Measurements from ENCODE around the gene AUP1. TPM values are rescaled to one million over a fixed set of nuclear protein-coding genes. Genes with fewer than 3 reads are reported as not detected.

Gene AUP1
- total and polyA plus RNA-seq, 2 of the 8 experiments (the other 6 are each of a cell fraction or from before 2014, with no cell fraction given), result 83.4 to 121 TPM

DNA sequence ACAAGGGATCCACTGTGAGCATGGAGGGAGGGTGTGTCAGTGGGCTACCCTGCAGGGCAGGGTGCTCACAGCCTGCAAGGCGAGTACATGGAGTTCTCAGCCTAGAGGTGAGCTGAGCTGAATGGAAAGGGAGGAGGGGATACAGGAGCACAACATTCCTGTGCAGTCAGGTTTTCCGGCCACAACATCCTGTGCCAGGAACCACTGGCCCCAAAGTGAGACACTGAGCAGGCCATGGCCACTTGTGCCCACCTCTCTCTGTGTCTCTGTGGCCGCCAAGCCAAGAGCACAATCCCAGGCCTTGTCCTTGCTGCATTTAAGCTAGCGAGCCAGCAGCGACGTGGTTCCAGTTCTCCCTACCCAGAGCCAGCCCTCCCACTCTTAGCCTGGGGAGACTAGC, 31.1 kb upstream of the AUP1 start:
- H2BK5ac ChIP-seq (ENCODE audit: low read depth, low read length), result no peak overlapping the region
- no peak overlapping the region for H2AFZ ChIP-seq (ENCODE audit: low read length)
- DNase-seq (ENCODE audit: low read depth in 1 of 2, low spot score in 2 of 2) (no peak), FAIRE-seq (no peak)
- no peak overlapping the region for H4K8ac ChIP-seq (ENCODE audit: extremely low read depth, insufficient read depth, low read length)
- 72% methylated on average over 6 of the region's 6 CpGs; no CpG with 5 or more reads in 1 of the 2 experiments for WGBS, 2 experiments (ENCODE audit: extremely low coverage in 1 of 2, insufficient coverage in 1 of 2, insufficient read length in 1 of 2, insufficient replicate concordance in 2 of 2, low coverage in 1 of 2, low lambda C conversion rate in 2 of 2, missing lambda C conversion rate in 1 of 2)
- CTCF ChIA-PET (ENCODE audit: partially characterized antibody), result interaction anchor here (0.6 to 7.5 kb wide), 5 partner anchors 11 to 732 kb away, joined by 3 to 56 read pairs (median 7); partner anchors contain the start of gene STAMBP
- H4K91ac ChIP-seq (replicated peaks; ENCODE audit: insufficient read length, low read length), result no peak overlapping the region
- no peak overlapping the region for H3K27ac ChIP-seq (ENCODE audit: low read depth, low read length)
- POLR2A ChIA-PET (ENCODE audit: partially characterized antibody), result interaction anchor here (1.0 to 1.5 kb wide), 2 partner anchors 17 to 120 kb away, joined by 3 read pairs; no protein-coding TSS in a partner anchor
- H3K23ac ChIP-seq (ENCODE audit: insufficient read length), result no peak overlapping the region
- no peak overlapping the region for H3K9ac ChIP-seq (replicated peaks in 1 of 4; ENCODE audit: extremely low read depth in 1 of 4, low read depth in 3 of 4, low read length in 3 of 4)
- H3K4me1 ChIP-seq (replicated peaks in 1 of 4; ENCODE audit: control insufficient read depth in 3 of 4, insufficient read depth in 4 of 4, low read length in 3 of 4), result peaks cover 0 to 6% (median 4%) of the 10 kb centered on the region in 4 experiments; a peak in 6 of 7 replicates
- peak overlapping the region; percentile 72; the same call in 1 of the 2 replicates for H2BK15ac ChIP-seq (ENCODE audit: low read length)
- 0 out of 2 replicates have a peak overlapping the region, but pooled peaks have one; percentile 23 for H2BK12ac ChIP-seq (ENCODE audit: low read depth, low read length)
- no peak overlapping the region for H4K5ac ChIP-seq (ENCODE audit: insufficient read length, low read depth, low read length)
- no peaks in the 10 kb centered on the region for H3K23me2 ChIP-seq (ENCODE audit: low read depth, low read length)
- H2BK120ac ChIP-seq (replicated peaks; ENCODE audit: low read depth, low read length), result no peak overlapping the region
- no peak overlapping the region for H3K4me3 ChIP-seq (ENCODE audit: extremely low read depth in 1 of 4, insufficient read depth in 2 of 4, low read depth in 3 of 4, low read length in 4 of 4)
- H3K4ac ChIP-seq (replicated peaks; ENCODE audit: insufficient read length, low read depth, low read length), result no peak overlapping the region
- 0 out of 2 replicates have a peak overlapping the region, but pooled peaks have one; percentile 32 for H2BK20ac ChIP-seq (ENCODE audit: low read length)
- H3K9me3 ChIP-seq (ENCODE audit: insufficient read depth in 2 of 2, low read depth in 1 of 2, low read length in 1 of 2), result no peaks in the 10 kb centered on the region
- no peaks in the 10 kb centered on the region; a peak in 1 of 8 replicates for H3K36me3 ChIP-seq (ENCODE audit: control insufficient read depth in 2 of 4, insufficient read depth in 4 of 4, low read length in 3 of 4)
- H3K79me1 ChIP-seq (ENCODE audit: low read depth, low read length), result no peaks in the 10 kb centered on the region
- H3K4me2 ChIP-seq (ENCODE audit: insufficient read depth in 1 of 2, low read depth in 2 of 2, low read length in 2 of 2), result peak overlapping the region; percentile 8 to 15; a peak in 2 of 4 replicates
- peak overlapping the region; percentile 71; the same call in 1 of the 2 replicates for H3K18ac ChIP-seq (ENCODE audit: extremely low read depth, low read length)
- no peak overlapping the region for H3K14ac ChIP-seq (ENCODE audit: insufficient read length)
- peaks cover 0 to 4% of the 10 kb centered on the region in 2 experiments for H4K20me1 ChIP-seq (replicated peaks in 1 of 2; ENCODE audit: control insufficient read depth in 1 of 2, insufficient read depth in 2 of 2, low read length in 2 of 2)
- H3K56ac ChIP-seq (replicated peaks; ENCODE audit: insufficient read length, low read depth, low read length), result no peak overlapping the region
- H3K27me3 ChIP-seq (replicated peaks in 1 of 4; ENCODE audit: control insufficient read depth in 3 of 4, extremely low read depth in 1 of 4, insufficient read depth in 3 of 4, low read length in 3 of 4), result peaks cover 0 to 21% (median 16%) of the 10 kb centered on the region in 4 experiments; a peak in 6 of 7 replicates
- H3K79me2 ChIP-seq (ENCODE audit: control insufficient read depth in 1 of 2, insufficient read depth in 2 of 2, low read length in 2 of 2), result no peaks in the 10 kb centered on the region
- peak overlapping the region; percentile 86; the same call in 1 of the 2 replicates for H2AK5ac ChIP-seq (ENCODE audit: low read depth, low read length)
- TF ChIP-seq TAF1 (IDR thresholded peaks at IDR 0.05; ENCODE audit: low read depth, low read length), result no peak
- TF ChIP-seq CBX5 (IDR thresholded peaks at IDR 0.05; ENCODE audit: low read depth, low read length), result no peak
- no peak for TF ChIP-seq GABPA (IDR thresholded peaks at IDR 0.05; ENCODE audit: borderline replicate concordance, insufficient read depth, low read length)
- TF ChIP-seq MAX (IDR thresholded peaks at IDR 0.05), result no peak
- no peak for TF ChIP-seq BRCA1 (IDR thresholded peaks at IDR 0.05; ENCODE audit: low read depth, low read length)
- TF ChIP-seq ASH2L (IDR thresholded peaks at IDR 0.05; ENCODE audit: low read length), result no peak
- no peak for TF ChIP-seq TBP (IDR thresholded peaks at IDR 0.05; ENCODE audit: low read depth, low read length)
- no peak for TF ChIP-seq NANOG (IDR thresholded peaks at IDR 0.05; ENCODE audit: insufficient read depth, low read depth, low read length, poor library complexity, severe bottlenecking)
- TF ChIP-seq RBBP5 (IDR thresholded peaks at IDR 0.05; ENCODE audit: borderline replicate concordance, low read depth, low read length), result no peak
- TF ChIP-seq, protein P1, sequence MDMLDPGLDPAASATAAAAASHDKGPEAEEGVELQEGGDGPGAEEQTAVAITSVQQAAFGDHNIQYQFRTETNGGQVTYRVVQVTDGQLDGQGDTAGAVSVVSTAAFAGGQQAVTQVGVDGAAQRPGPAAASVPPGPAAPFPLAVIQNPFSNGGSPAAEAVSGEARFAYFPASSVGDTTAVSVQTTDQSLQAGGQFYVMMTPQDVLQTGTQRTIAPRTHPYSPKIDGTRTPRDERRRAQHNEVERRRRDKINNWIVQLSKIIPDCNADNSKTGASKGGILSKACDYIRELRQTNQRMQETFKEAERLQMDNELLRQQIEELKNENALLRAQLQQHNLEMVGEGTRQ (IDR thresholded peaks at IDR 0.05; ENCODE audit: low read length), result no peak
- TF ChIP-seq POLR2A (IDR thresholded peaks at IDR 0.05; ENCODE audit: control extremely low read depth in 1 of 2, low read depth in 2 of 2, low read length in 2 of 2), result no peak
- TF ChIP-seq SIRT6 (IDR thresholded peaks at IDR 0.05; ENCODE audit: low read length), result no peak
